Esophagus (tissue), 2 donors: ENCODE measurements around the gene MSRB3. TPM values are rescaled to one million over a fixed set of nuclear protein-coding genes. Genes with fewer than 3 reads are reported as not detected.
"Not testable (repeated sequence)": the region's sequence is repeated elsewhere in the genome, so short reads cannot be mapped to it uniquely, and the experiment has no call there.

Source experiments
- H3K27ac ChIP-seq, 2 donors: one replicate each; pipeline ENCODE4 v1.5.1; 2013; ENCODE audit warnings: low read depth in 2 of 2, mild to moderate bottlenecking in 2 of 2, inconsistent platforms in 1 of 2, low read length in 1 of 2, moderate library complexity in 1 of 2
- H3K27me3 ChIP-seq, 2 donors: one replicate each; pipeline ENCODE4 v1.6.1; 2013; ENCODE audit warnings: low read length in 2 of 2, control low read depth in 1 of 2, mild to moderate bottlenecking in 1 of 2; ENCODE audit not compliant: insufficient read depth in 2 of 2, control insufficient read depth in 1 of 2
- H3K36me3 ChIP-seq, 2 donors: one replicate each; pipeline ENCODE4 v1.6.1; 2013; ENCODE audit warnings: low read length in 1 of 2; ENCODE audit not compliant: control insufficient read depth in 2 of 2, insufficient read depth in 2 of 2
- H3K4me1 ChIP-seq, 2 donors: one replicate each; pipeline ENCODE4 v1.6.1; 2013; ENCODE audit warnings: low read length in 1 of 2; ENCODE audit not compliant: control insufficient read depth in 2 of 2, insufficient read depth in 2 of 2
- H3K4me3 ChIP-seq, 2 donors: one replicate each; pipeline ENCODE4 v1.5.1; 2013; ENCODE audit warnings: low read length in 2 of 2, mild to moderate bottlenecking in 2 of 2, low read depth in 1 of 2, moderate library complexity in 1 of 2
- H3K9me3 ChIP-seq, 2 donors: one replicate each; pipeline ENCODE4 v1.6.1; 2013; ENCODE audit warnings: mild to moderate bottlenecking in 2 of 2, low read depth in 1 of 2, low read length in 1 of 2, moderate library complexity in 1 of 2; ENCODE audit not compliant: control insufficient read depth in 2 of 2, insufficient read depth in 1 of 2
- WGBS, 2 donors: extraction: QIAGEN DNeasy Blood & Tissue Kit; methylation state at CpG; one replicate each; pipeline ENCODE4 v1.1.7; 2013; 5-methylcytosine and 5-hydroxymethylcytosine counted together
- polyA plus RNA-seq, 2 donors: library from polyadenylated mRNA; stranded (reverse); fragments of 200-250 nt; gene quantifications; one replicate each; pipeline ENCODE4 v1.2.3, GENCODE V29; 2013
- donor health status: healthy with polysubstance abuse.
- donor health status: Bipolar disorder and iron deficiency.

Gene MSRB3
- polyA plus RNA-seq, 2 donors: 5.4 to 14.8 TPM

DNA sequence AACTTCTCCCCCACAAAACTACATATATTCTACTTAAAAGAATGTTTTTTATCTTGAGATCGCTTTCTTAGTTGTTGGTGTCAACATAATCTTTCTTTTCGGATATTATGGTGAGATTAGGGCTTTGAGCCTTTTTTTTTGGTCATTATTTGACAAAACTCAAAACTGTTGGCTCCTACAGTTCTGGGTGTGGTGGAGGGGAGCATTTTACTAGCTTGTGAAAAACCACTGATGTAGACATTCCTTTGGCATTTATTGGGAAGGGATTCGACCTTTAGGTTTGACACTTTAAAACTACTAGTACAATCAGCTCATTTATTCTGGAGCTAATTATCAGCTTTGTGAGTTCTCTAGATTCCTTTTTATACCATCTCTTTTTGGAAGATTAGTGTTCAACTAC, 24.4 kb downstream of the MSRB3 start:
- H3K36me3 ChIP-seq: no peaks in the 10 kb centered on the region
- no peaks in the 10 kb centered on the region for H3K27me3 ChIP-seq
- H3K4me1 ChIP-seq: no peaks in the 10 kb centered on the region
- no peak overlapping the region for H3K27ac ChIP-seq
- H3K4me3 ChIP-seq: no peak overlapping the region
- 70 to 71% methylated on average over 3 of the region's 3 CpGs for WGBS, 2 donors
- H3K9me3 ChIP-seq: no peaks in the 10 kb centered on the region

DNA sequence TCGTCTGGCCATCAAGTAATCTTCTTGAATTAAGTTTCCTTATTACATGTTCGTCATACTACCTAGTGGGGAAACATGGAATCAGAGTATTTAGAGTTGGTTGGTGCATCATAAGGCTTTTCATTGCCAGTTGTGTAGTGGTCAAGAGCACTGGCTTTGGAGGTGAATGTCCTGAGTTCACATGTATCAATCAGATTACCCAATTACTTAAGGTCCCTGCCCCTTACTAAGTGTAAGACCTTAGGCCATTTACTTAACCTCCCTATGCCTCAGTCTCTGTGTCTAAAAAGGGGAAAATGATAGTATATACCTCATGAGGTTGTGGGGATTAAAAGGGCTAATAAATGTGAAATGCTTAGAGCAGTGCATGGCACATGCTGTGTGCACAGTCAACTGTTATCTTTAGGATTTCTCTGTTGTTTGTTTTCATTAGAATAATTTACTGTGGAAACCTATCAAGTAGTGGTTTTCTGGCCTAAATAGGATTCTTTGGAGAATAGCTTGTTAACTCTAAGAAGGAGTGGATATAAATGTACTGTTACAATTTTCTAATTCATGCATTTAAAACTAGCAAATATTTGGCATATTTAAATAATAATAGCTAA, 27.0 kb downstream of the MSRB3 start:
- 76 to 84% methylated on average over 2 of the region's 2 CpGs for WGBS, 2 donors
- H3K9me3 ChIP-seq: no peaks in the 10 kb centered on the region
- no peak overlapping the region for H3K4me3 ChIP-seq
- no peak overlapping the region for H3K27ac ChIP-seq
- H3K4me1 ChIP-seq: peaks cover 0 to 2% of the 10 kb centered on the region in 2 donors
- no peaks in the 10 kb centered on the region for H3K27me3 ChIP-seq
- H3K36me3 ChIP-seq: no peaks in the 10 kb centered on the region

DNA sequence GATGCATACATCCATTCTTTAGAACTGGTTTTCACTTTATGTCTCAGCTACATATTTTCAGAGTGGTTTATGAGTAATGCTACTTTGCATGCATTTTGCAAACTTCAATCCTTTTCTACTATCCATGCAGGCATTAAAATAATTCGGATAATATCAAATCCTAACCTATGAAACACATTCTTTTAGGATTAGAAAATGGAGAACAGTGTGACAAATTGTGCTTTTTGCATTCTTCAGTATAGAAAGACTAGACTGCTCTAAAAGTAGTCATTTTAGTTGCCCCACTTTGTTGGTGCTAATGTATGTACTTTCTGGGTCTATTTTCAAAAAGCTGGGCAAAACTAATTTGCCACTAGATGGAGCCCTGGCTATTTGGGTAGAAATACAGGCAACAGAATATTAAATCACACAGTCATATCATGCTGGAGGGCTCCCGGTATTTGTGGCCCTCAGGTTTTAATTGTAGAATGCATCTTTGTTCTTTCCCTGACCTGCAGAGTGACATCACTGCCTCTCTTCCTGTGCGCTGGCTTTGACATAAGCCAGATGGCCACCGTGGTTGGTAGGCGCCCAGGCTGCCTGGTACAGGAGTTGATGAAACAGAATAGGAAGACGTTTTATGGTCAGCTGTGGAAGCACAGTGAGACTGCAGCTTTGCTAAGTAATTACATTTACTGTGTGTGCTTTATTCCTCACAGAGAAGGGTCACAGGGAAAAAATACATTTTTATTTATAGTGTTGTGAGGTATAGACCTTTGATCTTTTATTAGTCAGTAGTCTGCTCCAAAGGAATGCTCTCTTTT, 28.1 kb downstream of the MSRB3 start:
- no peak overlapping the region for H3K4me3 ChIP-seq
- 35 to 38% methylated on average over 6 of the region's 6 CpGs for WGBS, 2 donors

DNA sequence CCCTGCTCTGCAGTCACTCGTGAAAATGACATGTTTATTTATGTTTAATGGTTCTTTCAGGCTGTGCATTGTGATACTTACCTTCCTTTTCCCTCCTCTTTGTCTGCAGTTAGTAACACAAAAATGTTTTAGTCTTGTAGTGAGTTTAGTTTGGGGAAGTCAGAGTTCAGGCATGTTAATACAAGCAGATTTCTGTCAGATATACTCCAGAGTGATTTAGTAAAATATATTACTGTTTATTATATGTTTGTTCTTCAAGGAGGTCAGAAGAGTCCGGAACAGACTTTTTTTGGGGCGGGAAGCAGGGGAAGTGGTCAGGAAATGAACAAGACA, 28.7 kb downstream of the MSRB3 start:
- no peak overlapping the region for H3K4me3 ChIP-seq
- no peaks in the 10 kb centered on the region for H3K9me3 ChIP-seq
- H3K4me1 ChIP-seq: peaks cover 0 to 2% of the 10 kb centered on the region in 2 donors
- WGBS, 2 donors: 29 to 34% methylated on average over 3 of the region's 3 CpGs
- H3K27ac ChIP-seq: no peak overlapping the region
- H3K27me3 ChIP-seq: no peaks in the 10 kb centered on the region
- no peaks in the 10 kb centered on the region for H3K36me3 ChIP-seq

More for the DNA sequence above, 28.1 kb downstream of the MSRB3 start:
- Histone ChIP-seq H3K9me3 (no peaks in the 10 kb centered on the region), H3K36me3 (no peaks in the 10 kb centered on the region), H3K4me1 (peaks cover 0 to 2% of the 10 kb centered on the region in 2 donors), H3K27me3 (no peaks in the 10 kb centered on the region), H3K27ac (no peak overlapping the region)

DNA sequence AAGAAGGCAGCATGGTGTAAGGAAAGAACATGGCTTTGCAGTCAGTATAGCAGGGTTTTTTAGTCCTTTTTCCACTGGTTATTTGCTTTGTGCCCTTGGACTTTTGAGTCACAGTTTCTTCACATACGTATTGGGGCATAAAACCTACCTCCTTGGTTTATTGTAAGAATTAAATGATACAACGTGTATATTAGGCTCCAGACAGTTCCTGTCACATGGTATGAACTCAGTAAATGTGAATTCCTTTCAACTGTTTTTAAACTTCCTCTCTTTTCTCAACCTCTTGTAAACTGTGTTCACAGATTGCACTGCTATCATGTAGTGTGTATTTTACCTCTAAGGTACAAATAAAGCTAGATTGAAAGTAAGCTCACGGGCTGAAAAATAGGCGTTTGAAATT, 29.5 kb downstream of the MSRB3 start:
- H3K4me1 ChIP-seq: peaks cover 0 to 2% of the 10 kb centered on the region in 2 donors
- no peaks in the 10 kb centered on the region for H3K36me3 ChIP-seq
- H3K9me3 ChIP-seq: no peaks in the 10 kb centered on the region
- no peaks in the 10 kb centered on the region for H3K27me3 ChIP-seq
- H3K4me3 ChIP-seq: no peak overlapping the region
- 43 to 48% methylated on average over 4 of the region's 4 CpGs for WGBS, 2 donors
- no peak overlapping the region for H3K27ac ChIP-seq

DNA sequence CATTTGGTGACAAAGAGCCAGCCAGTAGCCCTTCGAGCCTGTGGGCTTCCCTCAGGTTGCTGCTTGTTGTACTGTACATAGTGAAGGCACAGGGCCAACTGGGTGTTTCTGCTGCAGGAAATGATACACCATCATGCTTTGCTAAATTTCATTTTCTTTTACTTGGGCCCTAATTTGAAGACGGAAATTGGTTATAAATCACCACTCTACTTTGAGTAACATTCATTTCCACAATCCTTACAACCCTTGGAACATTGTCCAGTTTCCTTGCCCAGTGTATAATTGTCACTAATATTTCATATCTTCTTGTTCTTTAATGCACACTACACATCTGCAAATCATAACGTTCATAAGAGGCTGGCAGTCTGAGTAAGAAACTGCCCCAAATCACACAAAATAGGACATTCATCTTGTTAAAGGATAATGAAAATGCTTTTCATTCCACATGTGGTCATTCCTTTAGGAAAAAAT, 30.2 kb downstream of the MSRB3 start:
- Histone ChIP-seq H3K4me3 (no peak overlapping the region), H3K27me3 (no peaks in the 10 kb centered on the region), H3K4me1 (peaks cover 0 to 2% of the 10 kb centered on the region in 2 donors), H3K36me3 (no peaks in the 10 kb centered on the region), H3K27ac (no peak overlapping the region), H3K9me3 (no peaks in the 10 kb centered on the region)
- WGBS, 2 donors: 38 to 47% methylated on average over 3 of the region's 3 CpGs

DNA sequence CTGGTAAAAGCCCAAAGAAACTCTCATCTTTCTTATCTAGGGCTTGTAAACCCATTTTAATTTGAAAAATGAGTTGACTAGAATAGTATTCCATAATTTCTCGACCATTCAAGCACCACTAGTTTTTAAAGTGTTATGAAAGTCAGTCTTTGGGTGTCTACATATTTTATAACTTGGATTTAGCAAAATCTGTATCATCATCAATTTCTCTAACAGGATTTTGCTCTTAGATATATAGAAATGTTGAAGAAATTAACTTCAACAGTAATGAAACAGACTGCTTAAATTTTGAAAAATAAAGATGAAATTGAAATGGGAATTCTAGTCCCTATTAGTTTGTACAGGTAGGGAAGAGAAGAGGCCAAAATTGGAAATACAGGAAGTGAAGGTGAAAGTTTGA, 32.8 kb downstream of the MSRB3 start:
- 62 to 69% methylated on average over 1 of the region's 1 CpG for WGBS, 2 donors
- Histone ChIP-seq H3K4me1 (peaks cover 0 to 2% of the 10 kb centered on the region in 2 donors), H3K27ac (no peak overlapping the region), H3K36me3 (no peaks in the 10 kb centered on the region), H3K9me3 (no peaks in the 10 kb centered on the region), H3K4me3 (no peak overlapping the region), H3K27me3 (no peaks in the 10 kb centered on the region)

DNA sequence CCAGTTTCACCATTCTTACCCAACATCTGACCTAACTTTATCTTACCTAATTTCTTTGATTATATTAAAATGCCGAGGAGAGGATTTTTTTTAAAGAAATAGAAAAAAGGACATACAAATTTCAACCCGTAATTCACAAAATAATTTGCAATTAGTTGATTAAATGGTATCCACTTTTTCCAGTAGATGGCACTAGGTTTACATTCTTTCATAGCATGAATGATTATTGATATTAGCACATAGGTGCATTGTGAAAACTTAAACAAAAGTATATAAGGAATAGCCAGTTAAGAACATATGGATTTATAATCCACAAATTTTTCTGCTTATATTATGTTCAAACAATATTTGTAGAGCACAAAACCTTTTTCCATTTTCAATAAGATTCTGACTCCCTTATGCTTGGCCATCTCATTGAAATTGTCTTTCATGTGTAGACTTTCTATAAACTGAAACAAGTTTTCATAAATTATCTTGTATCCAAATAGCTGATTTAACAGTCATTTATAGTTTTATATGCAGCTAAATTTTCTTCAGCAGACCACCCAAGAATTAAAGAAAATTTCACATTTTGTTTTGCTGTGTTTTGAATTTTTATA, 35.3 kb downstream of the MSRB3 start:
- Histone ChIP-seq H3K36me3 (no peaks in the 10 kb centered on the region), H3K27me3 (no peaks in the 10 kb centered on the region), H3K4me3 (no peak overlapping the region), H3K27ac (no peak overlapping the region), H3K4me1 (no peaks in the 10 kb centered on the region), H3K9me3 (no peaks in the 10 kb centered on the region)
- 15 to 24% methylated on average over 2 of the region's 2 CpGs for WGBS, 2 donors

DNA sequence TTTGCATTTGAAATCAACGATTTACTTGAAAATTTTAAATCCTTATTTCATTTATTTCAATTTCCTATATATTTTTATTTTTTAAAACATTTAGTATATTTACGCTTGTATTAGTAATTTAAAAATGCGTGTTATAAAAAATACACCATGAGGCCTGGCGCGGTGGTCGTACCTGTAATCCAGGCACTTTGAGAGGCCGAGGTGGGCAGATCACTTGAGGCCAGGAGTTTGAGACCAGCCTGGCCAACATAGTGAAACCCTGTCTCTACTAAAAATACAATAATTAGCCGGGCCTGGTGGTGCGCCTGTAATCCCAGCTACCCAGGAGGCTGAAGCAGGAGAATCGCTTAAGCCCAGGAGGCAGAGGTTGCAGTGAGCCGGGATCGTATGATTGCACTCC, 36.8 kb downstream of the MSRB3 start:
- H3K4me3 ChIP-seq, H3K27ac ChIP-seq, H3K4me1 ChIP-seq, H3K36me3 ChIP-seq, H3K27me3 ChIP-seq, H3K9me3 ChIP-seq: not testable (repeated sequence)
- 95 to 97% methylated on average over 12 of the region's 12 CpGs for WGBS, 2 donors
